ENCODE measurements around the gene PHETA2.
"Not testable (repeated sequence)": the region's sequence is repeated elsewhere in the genome, so short reads cannot be mapped to it uniquely, and the experiment has no call there.

Gene PHETA2

DNA sequence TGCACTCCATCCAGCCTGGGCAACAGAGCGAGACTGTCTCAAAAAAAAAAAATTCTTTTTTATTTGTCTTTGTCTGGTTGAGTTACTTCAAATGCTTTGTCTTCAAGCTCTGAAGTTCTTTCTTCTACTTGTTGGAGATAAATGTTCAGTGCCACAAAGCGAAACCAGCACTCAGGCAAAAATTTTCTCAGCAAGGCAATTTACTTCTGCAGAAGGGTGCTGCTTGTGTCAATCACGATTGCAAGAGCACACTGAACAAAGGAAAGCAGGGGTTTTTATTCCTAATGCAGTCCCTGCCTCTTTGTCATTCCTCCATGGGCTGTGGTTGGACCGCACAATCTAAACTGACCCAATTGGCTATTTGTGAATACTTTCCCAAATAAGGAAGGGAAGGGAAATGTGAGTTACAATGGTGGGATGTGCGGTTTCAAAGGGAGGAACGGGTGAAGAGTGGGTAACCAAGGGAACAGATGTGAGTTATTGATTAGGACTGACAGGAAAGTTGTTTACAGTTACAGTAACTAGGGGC lies 30.3 kb downstream of the PHETA2 start:
- not testable (repeated sequence) for DNase-seq (ENCODE audit: low spot score)

DNA sequence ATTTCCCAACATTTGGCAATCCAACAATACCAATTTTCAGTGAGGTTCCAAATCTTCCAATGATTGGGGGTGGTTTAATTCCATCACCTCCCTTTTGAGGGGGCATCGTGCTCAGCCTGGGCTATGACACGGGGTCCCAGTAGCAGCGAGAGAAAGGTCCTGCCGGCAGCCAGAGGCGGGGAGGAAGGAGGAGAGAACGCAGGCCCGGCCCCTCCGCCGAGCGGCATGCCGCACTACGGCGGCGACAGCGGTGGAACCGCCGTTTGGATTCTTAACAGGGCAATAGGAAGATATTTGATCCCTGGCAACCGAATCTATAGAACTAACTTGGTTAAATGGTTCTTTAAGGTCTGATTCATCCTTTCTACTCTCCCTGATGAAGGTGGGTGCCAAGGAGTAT lies 34.8 kb downstream of the PHETA2 start:
- no peak for DNase-seq (ENCODE audit: low spot score)

- DNase-seq (ENCODE audit: low spot score) = no peak
Observed at GRCh38 chr22:42111798-42112197, 37.8 kb downstream of the PHETA2 start.

DNA sequence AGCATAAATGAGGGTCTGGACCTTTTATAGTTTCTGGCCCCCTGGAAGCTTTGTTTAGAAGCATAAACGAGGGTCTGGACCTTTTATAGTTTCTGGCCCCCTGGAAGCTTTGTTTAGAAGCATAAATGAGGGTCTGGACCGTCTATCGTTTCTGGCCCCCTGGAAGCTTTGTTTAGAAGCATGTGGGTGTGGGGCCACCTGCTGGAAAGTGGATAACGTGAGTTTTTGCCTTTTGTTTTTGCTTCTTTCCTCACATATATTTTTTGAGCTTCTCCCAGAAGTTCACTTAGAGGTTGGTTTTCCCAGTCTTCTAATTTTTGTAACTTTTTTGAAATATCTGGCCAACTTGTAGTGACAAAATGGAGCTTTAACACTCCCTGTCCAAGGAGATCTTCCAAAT lies 38.7 kb downstream of the PHETA2 start:
- DNase-seq (ENCODE audit: low spot score) = not testable (repeated sequence)

- DNase-seq (ENCODE audit: low spot score) = peak; percentile 59
Observed at GRCh38 chr22:42114721-42115120, 40.7 kb downstream of the PHETA2 start.

GRCh38 chr22:42115420-42115830 lies 41.4 kb downstream of the PHETA2 start:
- DNase-seq (ENCODE audit: low spot score) = not testable (repeated sequence)

DNA sequence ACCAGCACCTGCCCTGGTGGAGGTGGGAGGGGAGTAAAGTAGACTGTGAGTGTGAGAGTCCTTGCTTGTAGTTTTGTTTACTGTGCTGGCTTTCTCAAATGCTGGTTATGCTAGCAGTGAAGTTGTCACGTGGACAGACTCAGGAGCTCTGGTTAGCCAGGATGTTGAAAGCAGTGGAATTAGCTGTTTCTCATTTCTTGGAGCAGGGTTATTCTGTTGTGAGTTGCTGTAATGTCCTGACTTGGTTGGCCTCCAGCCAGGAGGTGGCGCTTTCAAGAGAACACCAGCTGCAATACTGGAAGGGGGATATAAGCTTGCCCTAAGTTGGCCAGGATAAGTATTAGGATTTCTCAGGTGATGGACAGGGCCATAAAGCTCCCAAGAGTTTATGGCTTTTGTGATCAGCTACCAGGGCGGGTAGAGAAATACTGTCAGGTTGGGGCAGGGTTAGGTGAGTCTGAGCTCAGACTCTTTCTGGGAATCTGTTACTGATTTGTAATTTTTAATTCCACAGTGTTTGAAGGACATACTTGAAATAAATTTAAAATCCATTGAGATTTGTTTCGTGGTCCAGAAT lies 42.9 kb downstream of the PHETA2 start:
- no peak for DNase-seq (ENCODE audit: low spot score)

DNA sequence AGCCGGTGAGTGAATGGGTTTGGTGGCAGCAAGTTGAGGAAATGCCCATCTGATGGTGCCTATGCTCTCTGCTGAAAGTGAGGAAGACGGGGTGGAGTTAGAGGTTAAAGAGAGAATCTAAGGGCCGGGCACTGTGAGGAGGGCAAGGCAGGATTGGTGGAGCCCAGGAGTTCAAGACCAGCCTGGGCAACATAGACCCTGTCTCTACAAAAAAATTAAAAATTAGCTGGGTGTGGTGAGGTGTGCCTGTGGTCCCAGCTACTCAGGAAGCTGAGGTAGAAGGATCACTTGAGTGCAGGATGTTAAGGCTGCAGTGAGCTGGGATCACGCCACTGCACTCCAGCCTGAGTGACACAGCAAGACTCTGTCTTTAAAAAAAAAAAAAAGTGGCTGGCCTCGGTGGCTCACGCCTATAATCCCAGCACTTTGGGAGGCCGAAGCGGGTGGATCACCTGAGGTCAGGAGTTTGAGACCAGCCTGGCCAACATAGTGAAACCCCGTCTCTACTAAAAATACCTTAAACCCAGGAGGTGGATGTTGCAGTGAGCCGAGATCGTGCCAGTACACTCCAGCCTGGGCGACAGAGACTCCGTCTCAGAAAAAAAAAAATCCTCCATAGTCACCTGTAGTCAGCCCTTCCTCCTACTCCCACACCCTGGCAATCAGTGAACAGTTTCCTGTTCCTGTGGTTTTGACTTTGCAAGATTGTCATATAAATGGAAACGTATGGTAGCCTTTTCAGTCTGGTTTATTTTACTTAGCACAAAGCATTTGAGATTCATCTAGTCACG lies 46.4 kb downstream of the PHETA2 start:
- not testable (repeated sequence) for DNase-seq (ENCODE audit: low spot score)

DNA sequence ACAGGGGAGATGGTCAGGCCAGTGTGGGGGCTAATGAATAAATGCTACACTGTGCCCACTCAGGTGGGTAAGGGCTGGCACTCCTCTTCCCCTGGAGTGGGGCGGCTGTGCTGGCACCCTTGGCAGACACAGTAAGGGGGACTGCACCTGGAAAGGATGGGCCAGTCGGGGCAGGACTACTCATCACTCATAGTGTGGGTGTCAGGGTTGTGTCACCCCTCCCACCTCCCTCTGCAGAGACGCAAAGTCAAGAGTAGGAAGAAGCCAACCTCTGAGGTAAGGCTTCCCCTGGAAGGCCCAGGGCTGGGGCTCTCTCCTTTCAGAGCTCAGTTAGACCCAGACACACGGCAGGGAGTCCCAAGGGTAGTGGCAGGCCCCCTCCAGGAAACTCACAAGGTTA lies 49.5 kb downstream of the PHETA2 start:
- not testable (repeated sequence) for DNase-seq (ENCODE audit: low spot score)

DNA sequence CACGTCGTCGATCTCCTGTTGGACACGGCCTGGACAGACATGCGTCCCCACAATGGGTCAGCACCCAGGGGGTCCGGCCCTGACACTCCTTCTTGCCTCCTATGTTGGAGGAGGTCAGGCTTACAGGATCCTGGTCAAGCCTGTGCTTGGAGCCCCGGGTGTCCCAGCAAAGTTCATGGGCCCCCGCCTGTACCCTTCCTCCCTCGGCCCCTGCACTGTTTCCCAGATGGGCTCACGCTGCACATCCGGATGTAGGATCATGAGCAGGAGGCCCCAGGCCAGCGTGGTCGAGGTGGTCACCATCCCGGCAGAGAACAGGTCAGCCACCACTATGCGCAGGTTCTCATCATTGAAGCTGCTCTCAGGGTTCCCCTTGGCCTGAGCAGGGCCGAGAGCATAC lies 53.6 kb downstream of the PHETA2 start:
- DNase-seq (ENCODE audit: low spot score) = no peak

DNA sequence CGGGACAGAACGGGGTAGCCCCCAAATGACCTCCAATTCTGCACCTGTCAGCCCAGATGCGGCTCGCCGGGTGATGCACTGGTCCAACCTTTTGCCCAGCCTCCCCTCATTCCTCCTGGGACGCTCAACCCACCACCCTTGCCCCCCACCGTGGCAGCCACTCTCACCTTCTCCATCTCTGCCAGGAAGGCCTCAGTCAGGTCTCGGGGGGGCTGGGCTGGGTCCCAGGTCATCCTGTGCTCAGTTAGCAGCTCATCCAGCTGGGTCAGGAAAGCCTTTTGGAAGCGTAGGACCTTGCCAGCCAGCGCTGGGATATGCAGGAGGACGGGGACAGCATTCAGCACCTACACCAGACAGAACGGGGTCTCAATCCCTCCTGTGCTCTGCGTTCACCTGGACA lies 54.0 kb downstream of the PHETA2 start:
- not testable (repeated sequence) for DNase-seq (ENCODE audit: low spot score)

Measured in hematopoietic multipotent progenitor cell treated with erythropoietin and hydrocortisone succinate and interleukin-3 and kit ligand, for 17 days (in vitro differentiated cells).